Trophoblast cell (in vitro differentiated cells and primary cell): ENCODE measurements around the gene CLMN.

Experiments
- DNase-seq, 2 donors: peaks; one replicate each; pipeline ENCODE4 v3.0.0-alpha.2; 2016
- H2AFZ ChIP-seq: 2 replicates; pipeline ENCODE4 v1.6.1; 2013; ENCODE audit warnings: low read length, moderate library complexity, mild to moderate bottlenecking; ENCODE audit not compliant: insufficient read depth, poor library complexity
- H2AK5ac ChIP-seq: 2 replicates; pipeline ENCODE4 v1.6.1; 2013; ENCODE audit warnings: mild to moderate bottlenecking, low read length
- H2BK120ac ChIP-seq: 2 replicates; pipeline ENCODE4 v1.6.1; 2013; ENCODE audit warnings: low read length, mild to moderate bottlenecking, moderate library complexity; ENCODE audit not compliant: insufficient read depth, poor library complexity
- H2BK12ac ChIP-seq: 2 replicates; pipeline ENCODE4 v1.6.1; 2013; ENCODE audit warnings: mild to moderate bottlenecking, low read length, moderate library complexity
- H2BK5ac ChIP-seq: 2 replicates; pipeline ENCODE4 v1.6.1; 2013; ENCODE audit warnings: low read length, low read depth, moderate library complexity, mild to moderate bottlenecking; ENCODE audit not compliant: poor library complexity
- H3K14ac ChIP-seq: 2 replicates; pipeline ENCODE4 v1.6.1; 2013; ENCODE audit warnings: mild to moderate bottlenecking, low read length
- H3K18ac ChIP-seq: 2 replicates; pipeline ENCODE4 v1.6.1; 2013; ENCODE audit warnings: mild to moderate bottlenecking, low read length
- H3K23ac ChIP-seq: 2 replicates; pipeline ENCODE4 v1.6.1; 2013; ENCODE audit warnings: low read length
- H3K27ac ChIP-seq: 2 replicates; pipeline ENCODE4 v1.5.1; 2013; ENCODE audit warnings: low read depth, mild to moderate bottlenecking, inconsistent platforms, low read length, moderate library complexity
- H3K27me3 ChIP-seq: 2 replicates; pipeline ENCODE4 v1.6.1; 2013; ENCODE audit warnings: inconsistent platforms, mild to moderate bottlenecking, low read length, moderate library complexity; ENCODE audit not compliant: insufficient read depth
- H3K36me3 ChIP-seq, 2 experiments: 1 replicate in 1 of 2; 2 replicates in 1 of 2; pipeline ENCODE4 v1.6.1; 2013; ENCODE audit warnings: low read length in 2 of 2, mild to moderate bottlenecking in 2 of 2, moderate library complexity in 1 of 2; ENCODE audit not compliant: insufficient read depth in 2 of 2, control insufficient read depth in 1 of 2
- H3K4ac ChIP-seq: 2 replicates; pipeline ENCODE4 v1.6.1; 2013; ENCODE audit warnings: low read depth, mild to moderate bottlenecking, low read length, moderate library complexity
- H3K4me1 ChIP-seq, 2 experiments: 1 replicate in 1 of 2; 2 replicates in 1 of 2; pipeline ENCODE4 v1.6.1; 2013; ENCODE audit warnings: low read length in 2 of 2, mild to moderate bottlenecking in 2 of 2, moderate library complexity in 1 of 2; ENCODE audit not compliant: insufficient read depth in 2 of 2, control insufficient read depth in 1 of 2
- H3K4me2 ChIP-seq: 2 replicates; pipeline ENCODE4 v1.6.1; 2013; ENCODE audit warnings: inconsistent platforms, mild to moderate bottlenecking, low read length, moderate library complexity
- H3K4me3 ChIP-seq: 2 replicates; pipeline ENCODE4 v1.5.1; 2013; ENCODE audit warnings: mild to moderate bottlenecking, low read depth, low read length, inconsistent platforms
- H3K79me1 ChIP-seq: one replicate; pipeline ENCODE4 v1.6.1; 2013; ENCODE audit warnings: low read length
- H3K79me2 ChIP-seq: 2 replicates; pipeline ENCODE4 v1.6.1; 2013; ENCODE audit warnings: low read length, mild to moderate bottlenecking; ENCODE audit not compliant: control insufficient read depth, insufficient read depth, poor library complexity
- H3K9ac ChIP-seq: 2 replicates; pipeline ENCODE4 v1.6.1; 2013; ENCODE audit warnings: mild to moderate bottlenecking, low read length
- H3K9me3 ChIP-seq: 2 replicates; pipeline ENCODE4 v1.6.1; 2013; ENCODE audit warnings: low read depth, mild to moderate bottlenecking, control low read depth, inconsistent platforms, low read length; ENCODE audit not compliant: insufficient read depth
- H4K12ac ChIP-seq: 2 replicates; pipeline ENCODE4 v1.6.1; 2013; ENCODE audit warnings: low read depth, mild to moderate bottlenecking, low read length, moderate library complexity
- H4K8ac ChIP-seq: 2 replicates; pipeline ENCODE4 v1.6.1; 2013; ENCODE audit warnings: low read depth, mild to moderate bottlenecking, low read length, moderate library complexity
- H4K91ac ChIP-seq: one replicate; pipeline ENCODE4 v1.6.1; 2013; ENCODE audit warnings: low read depth, mild to moderate bottlenecking, low read length, moderate library complexity
- WGBS: extraction: QIAGEN DNeasy Blood & Tissue Kit; methylation state at CpG from one replicate; pipeline ENCODE4 v1.1.7; 2013; ENCODE audit warnings: missing lambda C conversion rate; ENCODE audit not compliant: insufficient read length, insufficient coverage; ENCODE audit errors: extremely low coverage; 5-methylcytosine and 5-hydroxymethylcytosine counted together

Gene CLMN

GRCh38 chr14:95228240-95228639 is 91.5 kb downstream of the CLMN start:
- H3K4me3 ChIP-seq: no peak overlapping the region
- no peaks in the 10 kb centered on the region for H3K79me1 ChIP-seq
- H3K23ac ChIP-seq: no peak overlapping the region
- H3K79me2 ChIP-seq: no peaks in the 10 kb centered on the region
- no peak overlapping the region for H4K12ac ChIP-seq
- H3K14ac ChIP-seq: no peak overlapping the region
- no peak overlapping the region for H2BK5ac ChIP-seq
- no peak overlapping the region for H3K4me2 ChIP-seq
- H4K8ac ChIP-seq: no peak overlapping the region
- no peak overlapping the region for H4K91ac ChIP-seq
- no peak overlapping the region for H2AFZ ChIP-seq
- no CpG with 5 or more reads among the region's 7 CpGs for WGBS
- peaks cover 3 to 4% of the 10 kb centered on the region in 2 experiments for H3K4me1 ChIP-seq
- no peak overlapping the region for H2BK120ac ChIP-seq
- no peak overlapping the region for H2AK5ac ChIP-seq
- H3K36me3 ChIP-seq: no peaks in the 10 kb centered on the region
- no peak overlapping the region for H2BK12ac ChIP-seq
- no peaks in the 10 kb centered on the region for H3K9me3 ChIP-seq
- H3K27me3 ChIP-seq: no peaks in the 10 kb centered on the region
- H3K4ac ChIP-seq: no peak overlapping the region
- H3K27ac ChIP-seq: no peak overlapping the region
- DNase-seq: no peak
- H3K18ac ChIP-seq: no peak overlapping the region
- no peak overlapping the region for H3K9ac ChIP-seq

DNA sequence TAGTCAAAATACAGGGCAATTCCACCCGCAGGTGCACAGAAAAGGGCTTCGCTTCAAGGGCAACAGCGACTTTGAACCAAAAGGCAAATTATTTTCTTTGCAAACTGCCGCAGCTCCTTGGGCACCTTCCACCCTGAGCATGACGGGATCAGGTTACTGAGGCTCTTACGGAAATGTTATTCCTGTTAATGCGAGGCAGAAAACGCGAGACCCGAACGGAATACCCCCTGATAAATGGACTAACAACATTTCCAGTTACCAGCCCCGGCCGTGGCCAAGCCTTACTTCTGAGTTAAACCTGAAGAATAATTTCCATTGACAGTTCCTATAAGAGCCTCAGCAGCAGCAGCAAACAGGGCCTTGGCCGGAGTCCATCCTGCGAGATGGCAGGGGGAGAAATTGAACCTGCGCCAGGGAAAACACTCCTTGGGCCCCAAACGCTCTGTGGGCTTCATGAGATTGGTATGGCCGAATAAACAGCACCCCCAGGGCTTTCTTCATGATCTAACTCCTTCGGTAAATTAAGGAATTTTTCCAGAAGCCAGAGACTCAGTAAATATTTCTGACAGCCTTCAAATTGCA is 92.3 kb downstream of the CLMN start:
- no peaks in the 10 kb centered on the region for H3K79me2 ChIP-seq
- H2AFZ ChIP-seq: no peak overlapping the region
- no peaks in the 10 kb centered on the region for H3K27me3 ChIP-seq
- no peak overlapping the region for H2BK12ac ChIP-seq
- H3K9ac ChIP-seq: no peak overlapping the region
- no peak overlapping the region for H2AK5ac ChIP-seq
- H4K8ac ChIP-seq: no peak overlapping the region
- no peaks in the 10 kb centered on the region for H3K9me3 ChIP-seq
- no peak overlapping the region for H4K91ac ChIP-seq
- peaks cover 5% of the 10 kb centered on the region for H3K79me1 ChIP-seq
- no peak overlapping the region for H3K18ac ChIP-seq
- H3K27ac ChIP-seq: no peak overlapping the region
- no peak overlapping the region for H3K4me3 ChIP-seq
- DNase-seq: no peak
- H3K14ac ChIP-seq: no peak overlapping the region
- H3K4me2 ChIP-seq: no peak overlapping the region
- H4K12ac ChIP-seq: no peak overlapping the region
- H3K4ac ChIP-seq: no peak overlapping the region
- H3K36me3 ChIP-seq: no peaks in the 10 kb centered on the region
- WGBS: no CpG with 5 or more reads among the region's 19 CpGs
- H2BK5ac ChIP-seq: no peak overlapping the region
- H2BK120ac ChIP-seq: no peak overlapping the region
- H3K23ac ChIP-seq: no peak overlapping the region
- peaks cover 11 to 12% of the 10 kb centered on the region in 2 experiments for H3K4me1 ChIP-seq

- H3K4ac ChIP-seq: no peak overlapping the region
- H3K27me3 ChIP-seq: no peaks in the 10 kb centered on the region
- H3K23ac ChIP-seq: no peak overlapping the region
- H3K4me1 ChIP-seq: peaks cover 16 to 18% of the 10 kb centered on the region in 2 experiments
- peak overlapping the region; percentile 16 for H2BK12ac ChIP-seq
- H3K4me2 ChIP-seq: no peak overlapping the region
- H3K9me3 ChIP-seq: no peaks in the 10 kb centered on the region
- no peak overlapping the region for H4K91ac ChIP-seq
- no peak overlapping the region for H4K12ac ChIP-seq
- no peaks in the 10 kb centered on the region for H3K79me2 ChIP-seq
- no peak overlapping the region for H2AFZ ChIP-seq
- no peaks in the 10 kb centered on the region for H3K36me3 ChIP-seq
- no peak overlapping the region for H3K14ac ChIP-seq
- no peak for DNase-seq
- H2BK120ac ChIP-seq: no peak overlapping the region
- H2AK5ac ChIP-seq: no peak overlapping the region
- no peak overlapping the region for H3K9ac ChIP-seq
- H3K4me3 ChIP-seq: no peak overlapping the region
- H3K18ac ChIP-seq: no peak overlapping the region
- WGBS: no CpG with 5 or more reads among the region's 8 CpGs
- no peak overlapping the region for H3K27ac ChIP-seq
- peaks cover 8% of the 10 kb centered on the region for H3K79me1 ChIP-seq
- H2BK5ac ChIP-seq: no peak overlapping the region
- no peak overlapping the region for H4K8ac ChIP-seq
These were observed 92.9 kb downstream of the CLMN start for GRCh38 chr14:95226801-95227200.

DNA sequence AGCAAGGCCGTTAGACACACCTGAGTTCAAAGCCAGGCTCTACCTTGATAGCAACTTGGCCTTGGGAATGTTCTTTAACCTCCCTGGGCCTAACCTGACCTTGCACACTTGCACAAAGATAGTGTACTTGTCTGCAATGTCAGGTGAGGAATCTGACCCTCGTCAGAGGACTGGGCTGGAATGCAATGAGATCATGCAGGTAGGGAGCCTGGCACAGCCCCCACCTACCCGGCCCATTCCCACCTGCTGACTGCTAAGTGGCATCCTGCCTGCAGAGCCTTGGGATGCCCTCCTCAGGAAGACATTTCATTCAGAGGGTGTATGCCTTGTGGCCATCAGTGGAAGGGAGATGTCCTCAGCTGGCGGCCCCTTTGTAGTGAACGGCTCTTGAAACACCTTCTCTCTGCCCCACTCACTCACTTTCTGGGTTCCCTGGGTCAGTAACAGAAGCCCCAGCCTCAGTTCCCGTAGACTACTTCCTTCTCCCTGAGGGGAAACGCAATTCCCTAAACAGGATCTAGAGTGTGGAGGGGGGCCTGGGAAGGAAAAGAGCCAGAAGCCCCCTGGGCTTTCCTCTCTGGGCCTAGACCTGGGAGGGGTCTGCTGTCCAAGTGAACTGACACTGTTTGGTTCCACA is 94.3 kb downstream of the CLMN start:
- H3K4ac ChIP-seq: no peak overlapping the region
- no peaks in the 10 kb centered on the region for H3K27me3 ChIP-seq
- H3K36me3 ChIP-seq: no peaks in the 10 kb centered on the region
- no peak overlapping the region for H2AK5ac ChIP-seq
- H3K4me1 ChIP-seq: peaks cover 26 to 28% of the 10 kb centered on the region in 2 experiments
- no CpG with 5 or more reads among the region's 7 CpGs for WGBS
- H2BK5ac ChIP-seq: no peak overlapping the region
- peaks cover 2% of the 10 kb centered on the region for H3K79me2 ChIP-seq
- no peak overlapping the region for H3K14ac ChIP-seq
- H2BK12ac ChIP-seq: peak overlapping the region; percentile 23
- H4K91ac ChIP-seq: peak overlapping the region; percentile 3
- peaks cover 20% of the 10 kb centered on the region for H3K79me1 ChIP-seq
- H4K12ac ChIP-seq: no peak overlapping the region
- no peak overlapping the region for H2AFZ ChIP-seq
- H3K4me2 ChIP-seq: no peak overlapping the region
- H3K18ac ChIP-seq: no peak overlapping the region
- H3K4me3 ChIP-seq: no peak overlapping the region
- no peak overlapping the region for H3K9ac ChIP-seq
- H3K27ac ChIP-seq: no peak overlapping the region
- no peak overlapping the region for H3K23ac ChIP-seq
- DNase-seq: peak in 1 of 2 donors; percentile 48
- no peaks in the 10 kb centered on the region for H3K9me3 ChIP-seq
- H2BK120ac ChIP-seq: no peak overlapping the region
- no peak overlapping the region for H4K8ac ChIP-seq
